Large intestine (tissue), 3 donors: Measurements from ENCODE around the gene NTHL1. TPM values are rescaled to one million over a fixed set of nuclear protein-coding genes. Genes with fewer than 3 reads are reported as not detected.
"Not testable (repeated sequence)": the region's sequence is repeated elsewhere in the genome, so short reads cannot be mapped to it uniquely, and the experiment has no call there.

Experiments used
- DNase-seq, 2 donors: peaks; one replicate each; pipeline versions ENCODE4 v3.0.0 to v3.0.0-alpha.2; 2013
- H3K27ac ChIP-seq: one replicate; pipeline ENCODE4 v1.5.1; 2013; ENCODE audit warnings: low read length
- H3K27me3 ChIP-seq: 2 replicates; pipeline ENCODE4 v1.6.1; 2013; ENCODE audit warnings: low read length; ENCODE audit not compliant: control insufficient read depth, insufficient read depth
- H3K36me3 ChIP-seq: 2 replicates; pipeline ENCODE4 v1.6.1; 2013; ENCODE audit warnings: low read length; ENCODE audit not compliant: control insufficient read depth, insufficient read depth
- H3K4me1 ChIP-seq: one replicate; pipeline ENCODE4 v1.6.1; 2013; ENCODE audit warnings: low read length; ENCODE audit not compliant: control insufficient read depth, insufficient read depth
- H3K4me3 ChIP-seq: one replicate; pipeline ENCODE4 v1.5.1; 2013; ENCODE audit warnings: low read length
- H3K9me3 ChIP-seq: one replicate; pipeline ENCODE4 v1.6.1; 2013; ENCODE audit warnings: mild to moderate bottlenecking, low read depth, low read length, moderate library complexity; ENCODE audit not compliant: control insufficient read depth
- WGBS: methylation state at CpG from one replicate; pipeline ENCODE4 v1.1.5; 2013; ENCODE audit warnings: low lambda C conversion rate; ENCODE audit not compliant: insufficient coverage; 5-methylcytosine and 5-hydroxymethylcytosine counted together
- polyA plus RNA-seq: library from polyadenylated mRNA; unstranded; fragments of 120-200 nt; gene quantifications from one replicate; pipeline ENCODE4 v1.2.1, GENCODE V29; 2013

Gene NTHL1
- polyA plus RNA-seq, 1 donor, result 15.6 TPM

- no CpG with 5 or more reads among the region's 34 CpGs for WGBS
- H3K27me3 ChIP-seq, result no peaks in the 10 kb centered on the region
- peak in 1 of 2 donors; percentile 60 for DNase-seq
- peak overlapping the region; percentile 40 for H3K27ac ChIP-seq
- peaks cover 12% of the 10 kb centered on the region for H3K9me3 ChIP-seq
- peaks cover 26% of the 10 kb centered on the region for H3K36me3 ChIP-seq
- H3K4me3 ChIP-seq, result no peak overlapping the region
- H3K4me1 ChIP-seq, result peaks cover 59% of the 10 kb centered on the region
These were observed 12.0 kb downstream of the NTHL1 start for GRCh38 chr16:2035431-2036199.

- H3K4me3 ChIP-seq, result no peak overlapping the region
- WGBS, result no CpG with 5 or more reads among the region's 17 CpGs
- no peak for DNase-seq
- H3K27me3 ChIP-seq, result no peaks in the 10 kb centered on the region
- peaks cover 30% of the 10 kb centered on the region for H3K36me3 ChIP-seq
- peaks cover 12% of the 10 kb centered on the region for H3K9me3 ChIP-seq
- peaks cover 52% of the 10 kb centered on the region for H3K4me1 ChIP-seq
- H3K27ac ChIP-seq, result peak overlapping the region; percentile 40
These were observed 12.8 kb downstream of the NTHL1 start for GRCh38 chr16:2034696-2035430.

- peak overlapping the region; percentile 72 for H3K27ac ChIP-seq
- no CpG with 5 or more reads among the region's 32 CpGs for WGBS
- H3K36me3 ChIP-seq, result peaks cover 31% of the 10 kb centered on the region
- H3K4me3 ChIP-seq, result peak overlapping the region; percentile 18
- peaks cover 44% of the 10 kb centered on the region for H3K4me1 ChIP-seq
- not testable (repeated sequence) for DNase-seq, H3K27me3 ChIP-seq
- peaks cover 12% of the 10 kb centered on the region for H3K9me3 ChIP-seq
These were observed 13.5 kb downstream of the NTHL1 start for GRCh38 chr16:2033909-2034695.

- Histone ChIP-seq H3K9me3 (peaks cover 12% of the 10 kb centered on the region), H3K27me3 (peaks cover 4% of the 10 kb centered on the region), H3K36me3 (peaks cover 28% of the 10 kb centered on the region), H3K4me3 (peak overlapping the region; percentile 18), H3K4me1 (peaks cover 42% of the 10 kb centered on the region), H3K27ac (peak overlapping the region; percentile 72)
- WGBS, result no CpG with 5 or more reads among the region's 37 CpGs
- peak in 1 of 2 donors; percentile 46 for DNase-seq
These were observed 14.4 kb downstream of the NTHL1 start for GRCh38 chr16:2033057-2033908.

GRCh38 chr16:2032285-2033056 lies 15.2 kb downstream of the NTHL1 start:
- H3K27me3 ChIP-seq, result peaks cover 12% of the 10 kb centered on the region
- no CpG with 5 or more reads among the region's 15 CpGs for WGBS
- H3K27ac ChIP-seq, result peak overlapping the region; percentile 72
- H3K4me1 ChIP-seq, result peaks cover 36% of the 10 kb centered on the region
- no peak overlapping the region for H3K4me3 ChIP-seq
- peaks cover 6% of the 10 kb centered on the region for H3K9me3 ChIP-seq
- peaks cover 22% of the 10 kb centered on the region for H3K36me3 ChIP-seq
- no peak for DNase-seq

- no peak for DNase-seq
- H3K27ac ChIP-seq, result no peak overlapping the region
- H3K4me1 ChIP-seq, result peaks cover 30% of the 10 kb centered on the region
- peaks cover 9% of the 10 kb centered on the region for H3K36me3 ChIP-seq
- H3K9me3 ChIP-seq, result peaks cover 6% of the 10 kb centered on the region
- no peak overlapping the region for H3K4me3 ChIP-seq
- H3K27me3 ChIP-seq, result peaks cover 18% of the 10 kb centered on the region
- no CpG with 5 or more reads among the region's 11 CpGs for WGBS
These were observed 16.5 kb downstream of the NTHL1 start for GRCh38 chr16:2031081-2031577.

- no peak overlapping the region for H3K27ac ChIP-seq
- H3K36me3 ChIP-seq, result peaks cover 9% of the 10 kb centered on the region
- peaks cover 21% of the 10 kb centered on the region for H3K27me3 ChIP-seq
- WGBS, result no CpG with 5 or more reads among the region's 11 CpGs
- peaks cover 19% of the 10 kb centered on the region for H3K4me1 ChIP-seq
- no peak overlapping the region for H3K4me3 ChIP-seq
- DNase-seq, result no peak
- peaks cover 3% of the 10 kb centered on the region for H3K9me3 ChIP-seq
These were observed 17.6 kb downstream of the NTHL1 start for GRCh38 chr16:2030036-2030435.

GRCh38 chr16:2029350-2029749 lies 18.3 kb downstream of the NTHL1 start:
- peaks cover 9% of the 10 kb centered on the region for H3K36me3 ChIP-seq
- H3K27ac ChIP-seq, result no peak overlapping the region
- peaks cover 16% of the 10 kb centered on the region for H3K4me1 ChIP-seq
- no CpG with 5 or more reads among the region's 22 CpGs for WGBS
- no peak for DNase-seq
- peaks cover 21% of the 10 kb centered on the region for H3K27me3 ChIP-seq
- H3K4me3 ChIP-seq, result no peak overlapping the region
- peaks cover 3% of the 10 kb centered on the region for H3K9me3 ChIP-seq

GRCh38 chr16:2028620-2029220 lies 18.9 kb downstream of the NTHL1 start:
- Histone ChIP-seq H3K27me3 (peaks cover 21% of the 10 kb centered on the region), H3K36me3 (peaks cover 9% of the 10 kb centered on the region), H3K27ac (no peak overlapping the region), H3K4me3 (no peak overlapping the region), H3K4me1 (peaks cover 19% of the 10 kb centered on the region), H3K9me3 (no peaks in the 10 kb centered on the region)
- DNase-seq, result no peak
- no CpG with 5 or more reads among the region's 18 CpGs for whole genome bisulfite sequencing
